ENCODE measurements around the gene MLIP. TPM values are rescaled to one million over a fixed set of nuclear protein-coding genes. Genes with fewer than 3 reads are reported as not detected.

Gene MLIP
- total RNA-seq, 4 donors from 2014 or later = 8.8 to 32.1 (median 15.3) TPM; not detected in 1

DNA sequence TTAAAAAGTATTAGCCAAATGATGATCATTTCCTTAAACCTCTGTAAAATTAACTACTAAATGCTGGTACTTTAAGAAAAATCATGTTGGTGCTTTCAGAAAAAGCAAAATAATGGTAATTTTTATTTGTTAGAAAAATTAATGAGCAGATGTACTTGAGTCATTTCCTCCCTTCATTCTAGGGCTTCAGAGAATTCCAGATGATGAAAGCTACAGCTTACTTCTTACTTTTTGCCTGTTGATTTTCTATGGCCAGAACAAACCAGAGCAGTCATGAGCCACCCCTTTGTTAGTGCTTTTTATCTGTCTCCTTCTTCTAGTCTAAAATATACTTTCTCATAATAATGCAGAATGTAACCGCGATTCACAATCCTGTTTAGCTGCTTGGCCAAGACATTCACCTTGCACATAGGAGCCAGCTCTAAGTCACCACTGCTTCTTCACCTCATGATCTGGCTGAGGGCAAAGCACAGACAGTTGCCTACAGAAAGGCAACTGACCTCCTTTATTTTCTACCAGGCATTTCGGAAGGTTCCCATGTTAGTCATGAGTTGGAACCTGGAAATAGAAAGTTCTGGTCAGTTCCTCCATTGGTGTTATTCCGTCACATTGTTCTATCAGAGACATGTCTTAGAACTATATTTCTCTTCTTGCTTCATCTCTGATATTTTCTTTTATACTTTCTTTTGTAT, 153.5 kb downstream of the MLIP start:
- Histone ChIP-seq H3K9me3 (no peaks in the 10 kb centered on the region), H3K27me3 (no peaks in the 10 kb centered on the region)
- TF ChIP-seq POLR2A (IDR thresholded peaks at IDR 0.05) = no peak

DNA sequence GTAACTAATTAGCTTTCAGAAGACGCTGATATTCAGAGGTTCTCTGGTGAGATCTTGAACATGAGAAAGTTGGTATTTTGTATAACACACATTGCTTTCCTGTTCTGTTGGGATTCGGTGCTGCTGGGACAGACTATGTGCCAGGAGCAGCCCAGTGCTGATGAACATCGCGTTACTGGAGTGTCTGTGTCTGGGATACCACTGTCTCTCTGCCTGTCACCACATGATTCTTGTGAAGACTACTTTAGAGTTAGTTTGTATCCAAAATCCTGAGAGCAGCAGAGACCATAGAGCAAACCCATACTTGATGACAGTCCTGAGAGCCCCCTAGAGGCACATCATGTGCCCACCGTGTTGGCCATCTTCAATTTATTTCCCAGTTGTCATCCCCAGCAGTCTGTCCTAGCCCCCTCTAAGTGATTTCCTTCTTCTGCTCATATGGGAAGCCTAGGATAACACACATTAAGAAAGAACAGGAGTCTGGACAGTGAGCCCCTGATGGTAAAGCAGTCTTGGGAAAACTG, 155.2 kb downstream of the MLIP start:
- Histone ChIP-seq H3K4me1 (no peaks in the 10 kb centered on the region), H3K36me3 (no peaks in the 10 kb centered on the region), H3K9me3 (no peaks in the 10 kb centered on the region), H3K27me3 (no peaks in the 10 kb centered on the region), H3K4me3 (no peak overlapping the region), H3K27ac (no peak overlapping the region)
- DNase-seq = no peak
- TF ChIP-seq POLR2A (IDR thresholded peaks at IDR 0.05) = no peak
- TF ChIP-seq, protein P1, sequence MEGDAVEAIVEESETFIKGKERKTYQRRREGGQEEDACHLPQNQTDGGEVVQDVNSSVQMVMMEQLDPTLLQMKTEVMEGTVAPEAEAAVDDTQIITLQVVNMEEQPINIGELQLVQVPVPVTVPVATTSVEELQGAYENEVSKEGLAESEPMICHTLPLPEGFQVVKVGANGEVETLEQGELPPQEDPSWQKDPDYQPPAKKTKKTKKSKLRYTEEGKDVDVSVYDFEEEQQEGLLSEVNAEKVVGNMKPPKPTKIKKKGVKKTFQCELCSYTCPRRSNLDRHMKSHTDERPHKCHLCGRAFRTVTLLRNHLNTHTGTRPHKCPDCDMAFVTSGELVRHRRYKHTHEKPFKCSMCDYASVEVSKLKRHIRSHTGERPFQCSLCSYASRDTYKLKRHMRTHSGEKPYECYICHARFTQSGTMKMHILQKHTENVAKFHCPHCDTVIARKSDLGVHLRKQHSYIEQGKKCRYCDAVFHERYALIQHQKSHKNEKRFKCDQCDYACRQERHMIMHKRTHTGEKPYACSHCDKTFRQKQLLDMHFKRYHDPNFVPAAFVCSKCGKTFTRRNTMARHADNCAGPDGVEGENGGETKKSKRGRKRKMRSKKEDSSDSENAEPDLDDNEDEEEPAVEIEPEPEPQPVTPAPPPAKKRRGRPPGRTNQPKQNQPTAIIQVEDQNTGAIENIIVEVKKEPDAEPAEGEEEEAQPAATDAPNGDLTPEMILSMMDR (IDR thresholded peaks at IDR 0.05) = no peak

More for the DNA sequence above, 153.5 kb downstream of the MLIP start:
- DNase-seq = no peak
- H3K36me3 ChIP-seq = no peaks in the 10 kb centered on the region
- H3K4me3 ChIP-seq = no peak overlapping the region
- H3K4me1 ChIP-seq = no peaks in the 10 kb centered on the region
- no peak overlapping the region for H3K27ac ChIP-seq

DNA sequence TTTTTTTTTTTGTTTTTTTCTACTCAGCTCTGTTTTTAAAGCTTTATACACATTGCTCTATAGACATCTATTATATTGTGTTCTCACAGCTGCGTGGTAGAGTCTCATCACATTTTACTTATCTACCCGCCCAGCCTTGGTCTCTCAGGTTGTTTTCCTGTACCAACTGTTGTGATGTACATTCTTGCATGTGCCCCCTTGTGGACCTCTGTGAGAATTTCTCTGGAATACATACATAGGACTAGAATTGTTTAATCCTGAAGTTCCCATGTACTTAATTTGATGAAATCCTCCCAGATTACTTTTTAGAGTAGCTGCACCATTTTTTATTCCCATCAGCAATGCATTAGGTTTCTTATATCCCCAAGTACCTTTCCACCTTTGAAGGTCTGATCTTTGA, 156.6 kb downstream of the MLIP start:
- TF ChIP-seq, protein P1 (IDR thresholded peaks at IDR 0.05) = peak in 4 of 6 experiments; percentile 14 to 59 (median 56)
- no peak for TF ChIP-seq POLR2A (IDR thresholded peaks at IDR 0.05)
- Histone ChIP-seq H3K27me3 (no peaks in the 10 kb centered on the region), H3K4me1 (no peaks in the 10 kb centered on the region), H3K9me3 (no peaks in the 10 kb centered on the region), H3K36me3 (no peaks in the 10 kb centered on the region), H3K27ac (no peak overlapping the region), H3K4me3 (no peak overlapping the region)
- DNase-seq = peak in 1 of 3 donors; percentile 52

DNA sequence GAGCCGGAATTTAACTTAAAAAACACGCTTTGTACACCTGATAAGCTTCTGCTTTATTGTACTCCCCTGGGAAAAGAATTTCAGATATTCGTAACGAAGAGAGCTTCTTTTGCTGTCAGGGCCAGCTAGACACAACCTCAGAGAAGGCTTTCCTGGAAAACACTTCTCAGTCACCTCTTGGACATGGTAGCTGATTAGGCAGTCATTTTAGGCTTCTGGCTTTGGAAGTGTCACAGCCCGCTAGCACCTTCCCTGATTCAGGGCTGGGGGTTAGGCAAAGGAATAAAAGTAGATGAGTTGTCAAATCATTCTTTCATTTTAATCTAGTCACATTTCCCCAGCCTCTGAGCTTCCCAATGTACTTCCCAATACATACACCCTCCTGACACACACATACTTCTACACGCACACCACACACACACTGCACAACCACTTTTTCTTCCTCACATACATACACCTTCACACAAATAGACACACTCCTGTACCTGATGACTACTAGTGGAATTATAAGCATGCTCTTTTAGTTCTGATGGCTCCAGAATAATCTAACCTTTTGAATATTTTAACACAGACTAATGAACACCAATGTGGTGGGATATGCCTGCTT, 162.1 kb downstream of the MLIP start:
- Histone ChIP-seq H3K4me3 (no peak overlapping the region), H3K27ac (no peak overlapping the region), H3K9me3 (no peaks in the 10 kb centered on the region), H3K4me1 (no peaks in the 10 kb centered on the region), H3K27me3 (no peaks in the 10 kb centered on the region), H3K36me3 (no peaks in the 10 kb centered on the region)
- no peak for DNase-seq
- TF ChIP-seq POLR2A (IDR thresholded peaks at IDR 0.05) = no peak
- TF ChIP-seq, protein P1 (IDR thresholded peaks at IDR 0.05) = no peak

DNA sequence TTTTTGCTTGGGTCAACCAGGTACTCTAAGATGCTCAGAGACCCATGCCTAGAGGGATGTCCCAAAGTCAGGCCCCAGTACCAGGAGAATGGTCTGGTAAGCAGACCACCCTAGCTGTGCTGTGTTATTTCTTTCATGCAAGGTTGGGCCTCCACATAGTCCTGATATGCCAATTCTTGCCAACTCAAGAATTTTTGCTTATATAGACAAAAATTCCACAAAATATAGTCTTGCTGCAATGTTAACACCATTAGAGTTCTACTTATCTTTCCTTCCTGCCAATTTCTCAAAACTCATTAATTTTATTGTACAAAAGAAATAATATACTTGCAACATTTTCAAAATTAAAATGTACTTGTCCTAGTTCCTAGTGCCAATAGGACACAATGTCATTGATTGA, 163.1 kb downstream of the MLIP start:
- H3K36me3 ChIP-seq = no peaks in the 10 kb centered on the region
- H3K9me3 ChIP-seq = no peaks in the 10 kb centered on the region
- H3K27ac ChIP-seq = no peak overlapping the region
- no peak for TF ChIP-seq POLR2A (IDR thresholded peaks at IDR 0.05)
- TF ChIP-seq, protein P1 (IDR thresholded peaks at IDR 0.05) = no peak
- DNase-seq = no peak
- no peaks in the 10 kb centered on the region for H3K4me1 ChIP-seq
- no peak overlapping the region for H3K4me3 ChIP-seq
- no peaks in the 10 kb centered on the region for H3K27me3 ChIP-seq

DNA sequence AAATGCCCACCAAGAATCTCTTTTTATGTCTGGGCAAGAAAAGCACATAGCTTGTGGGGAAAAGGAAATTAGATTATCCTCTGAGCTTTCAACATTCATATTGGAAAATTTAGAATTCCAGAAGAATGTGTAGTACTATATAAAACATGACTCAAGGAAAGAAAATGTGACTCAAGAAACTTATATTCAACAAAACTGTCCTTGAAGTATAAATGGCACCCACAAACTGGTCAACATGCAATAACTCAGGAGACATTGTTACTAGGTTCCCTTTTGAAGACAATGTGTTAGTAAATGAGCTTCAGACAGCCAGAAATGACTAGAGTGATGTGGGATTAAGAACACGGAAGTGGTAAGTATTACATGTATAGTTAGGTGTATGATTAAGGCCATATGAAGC, 170.9 kb downstream of the MLIP start:
- no peaks in the 10 kb centered on the region for H3K4me1 ChIP-seq
- H3K9me3 ChIP-seq = no peaks in the 10 kb centered on the region
- H3K27ac ChIP-seq = no peak overlapping the region
- no peak for DNase-seq
- H3K36me3 ChIP-seq = no peaks in the 10 kb centered on the region
- no peaks in the 10 kb centered on the region for H3K27me3 ChIP-seq
- no peak for TF ChIP-seq POLR2A (IDR thresholded peaks at IDR 0.05)
- TF ChIP-seq, protein P1 (IDR thresholded peaks at IDR 0.05) = no peak
- no peak overlapping the region for H3K4me3 ChIP-seq

All from Peyer's patch (tissue), 4 donors.